DOHH2 (cell line): Measurements from ENCODE around the gene SSX4.
"Not testable (repeated sequence)": the region's sequence is repeated elsewhere in the genome, so short reads cannot be mapped to it uniquely, and the experiment has no call there.

Experiments
- H3F3A ChIP-seq: fragments of 200-600 bp; sonication (generic), shearing (Covaris generic); 2 replicates; pipeline ENCODE4 v1.6.0; 2016; ENCODE audit warnings: antibody characterized with exemption, mild to moderate bottlenecking; ENCODE audit not compliant: control insufficient read depth, insufficient read depth
- H3K27ac ChIP-seq: fragments of 200-600 bp; sonication (generic); 2 replicates; pipeline ENCODE4 v1.5.1; 2014; ENCODE audit warnings: low read depth, mild to moderate bottlenecking, low read length, moderate library complexity
- H3K27me3 ChIP-seq: fragments of 200-600 bp; sonication (generic); 2 replicates; pipeline ENCODE4 v1.6.1; 2014; ENCODE audit warnings: mild to moderate bottlenecking, low read length, mixed read lengths; ENCODE audit not compliant: control insufficient read depth
- H3K36me3 ChIP-seq: fragments of 200-600 bp; sonication (generic); 2 replicates; pipeline ENCODE4 v1.6.1; 2014; ENCODE audit warnings: mild to moderate bottlenecking, low read length, moderate library complexity, mixed read lengths; ENCODE audit not compliant: control insufficient read depth
- H3K4me1 ChIP-seq: fragments of 200-600 bp; sonication (generic); 2 replicates; pipeline ENCODE4 v1.6.1; 2014; ENCODE audit warnings: mild to moderate bottlenecking, low read length, mixed read lengths; ENCODE audit not compliant: control insufficient read depth
- H3K4me2 ChIP-seq: fragments of 200-600 bp; sonication (generic); 2 replicates; pipeline ENCODE4 v1.6.0; 2014; ENCODE audit warnings: mild to moderate bottlenecking, low read length, moderate library complexity
- H3K4me3 ChIP-seq: fragments of 200-600 bp; sonication (generic); 2 replicates; pipeline ENCODE4 v1.5.1; 2014; ENCODE audit warnings: mild to moderate bottlenecking, low read length, mixed read lengths
- H3K79me2 ChIP-seq: fragments of 200-600 bp; sonication (generic); 2 replicates; pipeline ENCODE4 v1.6.1; 2014; ENCODE audit warnings: mild to moderate bottlenecking, low read length, mixed read lengths; ENCODE audit not compliant: control insufficient read depth
- H3K9me2 ChIP-seq: fragments of 200-600 bp; sonication (generic); replicated peaks from 2 replicates; pipeline ENCODE4 v1.6.1; 2014; ENCODE audit warnings: mild to moderate bottlenecking, low read length, mixed read lengths; ENCODE audit not compliant: control insufficient read depth
- H3K9me3 ChIP-seq: fragments of 200-600 bp; sonication (generic); 2 replicates; pipeline ENCODE4 v1.6.1; 2014; ENCODE audit warnings: antibody characterized with exemption, low read length, mixed read lengths; ENCODE audit not compliant: control insufficient read depth, insufficient read depth
- H4K20me1 ChIP-seq: fragments of 200-600 bp; sonication (generic); 2 replicates; pipeline ENCODE4 v1.6.0; 2014; ENCODE audit warnings: low read depth, mild to moderate bottlenecking, antibody characterized with exemption, low read length, moderate library complexity; ENCODE audit not compliant: control insufficient read depth, insufficient read depth
- CTCF ChIP-seq: fragments of 200-600 bp; sonication (generic); IDR thresholded peaks from one replicate; pipeline ENCODE4 v1.5.1; 2014; ENCODE audit warnings: antibody characterized with exemption, mild to moderate bottlenecking, low read depth, low read length; ENCODE audit not compliant: poor library complexity, severe bottlenecking
- EZH2phosphoT487 ChIP-seq: fragments of 200-600 bp; sonication (generic); IDR thresholded peaks from 2 replicates; pipeline ENCODE4 v1.6.1; 2017; ENCODE audit warnings: borderline replicate concordance, mild to moderate bottlenecking, antibody characterized with exemption, low read length, moderate library complexity, mixed read lengths

SSX4 gene

GRCh38 chrX:48383239-48383638, at the start of gene SSX4:
Gene SSX4 (plus strand): TSS chrX:48383539. CDS start chrX:48384054, 515 bp downstream.
- H3K79me2 ChIP-seq, H3K4me3 ChIP-seq, H3K4me2 ChIP-seq, H3K9me3 ChIP-seq, H3K4me1 ChIP-seq, H3K27ac ChIP-seq, H3F3A ChIP-seq, H3K36me3 ChIP-seq, H4K20me1 ChIP-seq, H3K27me3 ChIP-seq, H3K9me2 ChIP-seq: not testable (repeated sequence)

DNA sequence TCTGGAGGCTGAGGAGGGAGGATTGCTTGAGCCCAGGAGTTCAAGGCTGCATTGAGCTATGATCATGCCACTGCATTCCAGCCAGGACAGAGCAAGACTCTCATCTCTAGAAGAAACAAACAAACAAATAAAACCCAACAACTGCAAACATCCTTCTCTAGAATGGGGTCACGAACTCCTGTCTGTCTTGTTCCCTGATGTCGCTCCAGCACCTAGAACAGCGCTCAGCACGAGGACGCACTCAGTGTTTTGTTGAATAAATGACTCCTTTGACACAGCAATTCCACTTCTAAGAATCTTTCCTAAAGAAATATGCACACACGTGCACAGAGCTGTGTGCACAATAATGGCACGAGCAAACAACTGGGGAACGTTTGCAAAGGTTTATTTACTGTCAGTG, 37.3 kb upstream of the SSX4 start:
- not testable (repeated sequence) for H3K4me1 ChIP-seq, H3K27ac ChIP-seq, H4K20me1 ChIP-seq

DNA sequence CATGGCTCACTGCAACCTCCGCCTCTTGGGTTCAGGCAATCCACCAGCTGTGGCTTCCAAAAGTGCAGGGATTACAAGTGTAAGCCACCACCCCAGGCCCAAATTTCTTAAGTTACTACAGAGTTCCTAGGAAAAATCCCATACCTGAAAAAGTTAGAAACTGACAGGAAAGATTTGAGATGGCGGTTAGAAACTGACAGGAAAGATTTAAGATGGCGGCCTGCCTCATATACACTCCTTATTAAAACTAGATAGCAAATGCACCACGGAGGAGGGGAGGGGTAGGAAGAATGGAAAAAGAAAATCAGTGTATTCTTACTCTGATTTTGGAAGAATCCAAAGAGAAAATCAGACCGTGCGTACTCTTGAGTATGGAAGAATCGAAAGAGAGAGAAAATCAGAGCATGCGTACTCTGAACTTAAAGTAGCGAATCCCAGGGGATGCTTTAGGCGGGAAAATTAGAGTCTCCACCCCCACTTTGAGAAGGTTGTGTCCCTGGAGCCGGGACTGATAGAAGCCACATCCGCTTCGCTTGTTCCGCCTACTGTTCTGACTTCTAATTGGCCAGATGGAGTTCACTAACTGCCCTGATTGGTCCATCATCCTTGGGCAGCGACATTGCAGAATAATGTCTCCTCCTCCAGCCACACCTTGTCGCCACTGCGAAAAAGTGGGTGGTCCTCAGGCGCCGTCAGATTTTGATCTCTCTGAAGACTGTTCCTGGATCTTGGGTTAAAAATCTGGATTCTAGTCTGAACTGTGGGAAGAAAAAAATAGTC, 26.8 kb upstream of the SSX4 start, which contains the start of gene SSX3:
Gene SSX3, minus strand, starts transcription at position 389 of the 780 bp plus-strand sequence. CDS start 1,454 bp downstream, outside the sequence.
- not testable (repeated sequence) for H3K79me2 ChIP-seq, H3K4me3 ChIP-seq, H3K9me3 ChIP-seq, H3K4me1 ChIP-seq, H3K27ac ChIP-seq, H3K4me2 ChIP-seq, H3K27me3 ChIP-seq, H3K36me3 ChIP-seq, H3K9me2 ChIP-seq, H4K20me1 ChIP-seq, H3F3A ChIP-seq

More for the DNA sequence above, 37.3 kb upstream of the SSX4 start:
- H3K36me3 ChIP-seq, H3F3A ChIP-seq, H3K4me2 ChIP-seq, H3K79me2 ChIP-seq, H3K4me3 ChIP-seq, H3K9me2 ChIP-seq, H3K9me3 ChIP-seq, H3K27me3 ChIP-seq: not testable (repeated sequence)

- TF ChIP-seq CTCF (no peak), EZH2phosphoT487 (no peak)
- Histone ChIP-seq H3K36me3 (no peaks in the 10 kb centered on the region), H3F3A (no peaks in the 10 kb centered on the region), H3K27ac (no peak overlapping the region), H3K79me2 (no peaks in the 10 kb centered on the region), H3K9me2 (no peaks in the 10 kb centered on the region), H3K9me3 (no peaks in the 10 kb centered on the region), H3K4me3 (no peak overlapping the region), H3K4me2 (no peak overlapping the region), H4K20me1 (no peaks in the 10 kb centered on the region), H3K4me1 (no peaks in the 10 kb centered on the region), H3K27me3 (no peaks in the 10 kb centered on the region)
Measured at GRCh38 chrX:48357681-48358080, 25.7 kb upstream of the SSX4 start.

GRCh38 chrX:48359281-48359680, 24.1 kb upstream of the SSX4 start:
- H4K20me1 ChIP-seq, H3K4me2 ChIP-seq, H3K36me3 ChIP-seq, H3K27me3 ChIP-seq, H3K4me3 ChIP-seq, H3K4me1 ChIP-seq, H3K27ac ChIP-seq, H3F3A ChIP-seq, H3K9me2 ChIP-seq, H3K9me3 ChIP-seq, H3K79me2 ChIP-seq: not testable (repeated sequence)

DNA sequence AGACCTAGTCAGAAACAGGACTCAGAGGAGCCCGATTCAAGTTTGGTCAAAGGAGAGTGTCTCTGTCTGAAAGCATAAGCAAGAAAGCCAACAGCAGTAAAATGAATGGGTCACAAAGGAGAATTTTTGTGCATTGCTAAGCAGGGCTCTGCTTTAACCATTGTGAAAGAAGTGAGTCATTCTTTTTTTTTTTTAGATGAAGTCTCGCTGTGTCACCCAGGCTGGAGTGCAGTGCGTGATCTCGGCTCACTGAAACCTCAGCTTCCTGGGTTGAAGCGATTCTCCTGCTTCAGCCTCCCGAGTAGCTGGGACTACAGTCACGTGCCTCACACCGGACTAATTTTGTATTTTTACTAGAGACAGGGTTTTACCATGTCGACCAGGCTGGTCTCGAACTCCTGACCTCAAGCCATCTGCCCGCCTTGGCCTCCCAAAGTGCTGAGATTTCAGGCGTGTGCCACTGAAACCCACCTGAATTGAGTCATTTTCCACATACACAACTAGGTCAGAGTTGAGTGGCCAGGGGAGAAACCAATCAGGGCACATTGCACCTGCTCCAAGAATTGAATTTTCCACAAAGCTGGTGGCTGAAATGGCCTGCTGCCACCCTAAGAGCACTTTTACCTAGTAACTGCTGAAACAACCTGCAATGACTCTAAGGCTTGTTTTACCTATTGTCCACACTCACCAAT, 15.5 kb upstream of the SSX4 start:
- not testable (repeated sequence) for H3F3A ChIP-seq, H3K4me3 ChIP-seq, H4K20me1 ChIP-seq, H3K4me2 ChIP-seq, H3K79me2 ChIP-seq, H3K9me3 ChIP-seq, H3K27me3 ChIP-seq, H3K9me2 ChIP-seq, H3K36me3 ChIP-seq, H3K4me1 ChIP-seq, H3K27ac ChIP-seq

DNA sequence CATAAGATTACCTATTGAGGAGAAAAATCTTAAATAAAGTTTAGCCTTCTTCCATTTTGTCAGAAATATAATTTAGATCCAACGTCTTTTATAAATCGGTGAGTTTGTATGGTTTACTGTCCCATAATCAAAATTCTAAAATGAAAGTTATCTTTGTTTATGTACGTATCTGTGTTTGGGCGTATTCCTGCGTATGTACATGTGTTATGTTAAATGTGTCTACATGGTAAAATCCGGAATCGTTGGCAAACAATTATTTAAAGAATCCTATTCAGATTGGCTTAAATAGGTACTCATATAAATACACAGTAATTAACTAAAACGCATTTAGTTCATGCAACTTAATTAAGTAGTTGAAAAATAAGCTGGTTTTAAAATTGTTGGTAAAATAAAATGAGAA, 12.9 kb upstream of the SSX4 start:
- H3K36me3 ChIP-seq, H3K27me3 ChIP-seq, H3K4me3 ChIP-seq: not testable (repeated sequence)

More for the DNA sequence above, 12.9 kb upstream of the SSX4 start:
- H3F3A ChIP-seq, H4K20me1 ChIP-seq, H3K4me2 ChIP-seq, H3K4me1 ChIP-seq, H3K27ac ChIP-seq, H3K9me3 ChIP-seq, H3K9me2 ChIP-seq, H3K79me2 ChIP-seq: not testable (repeated sequence)
